HepG2 (cell line): ENCODE data around the gene TMX1. TPM values are rescaled to one million over a fixed set of nuclear protein-coding genes. Genes with fewer than 3 reads are reported as not detected.

Experiments used
- ATAC-seq: fragments of 200-7000 bp; cut with Tn5 transposase; 3 replicates; pipeline ENCODE4 v1.9.1; 2020; ENCODE audit warnings: mild to moderate bottlenecking, moderate library complexity
- BruUV-seq: library from RNA; stranded (reverse); fragments of 400-500 nt; replicated peaks from 2 replicates; lab custom pipeline; 2021; lab: Mats Ljungman, UMichigan
- CTCF ChIA-PET: fragments of 300-600 bp; formaldehyde crosslinking; extraction: SDS; loops from one replicate; lab custom pipeline; 2021; ENCODE audit warnings: low total read pairs, inconsistent platforms, low intra/inter-chr PET ratio; lab: Yijun Ruan, JAX
- POLR2A ChIA-PET: fragments of 350-600 bp; sonication (Branson Sonifier 250); formaldehyde crosslinking; loops from one replicate; lab custom pipeline; 2020; ENCODE audit warnings: antibody characterized with exemption, inconsistent platforms; lab: Yijun Ruan, JAX
- DNase-seq: peaks from one replicate; pipeline ENCODE4 v3.0.0-alpha.2; 2015; ENCODE audit warnings: low spot score
- FAIRE-seq: peaks from 3 replicates; lab custom pipeline; 2011; peaks lifted over from hg19 to GRCh38; lab: Jason Lieb, UNC
- H2AFZ ChIP-seq: one replicate; pipeline ENCODE4 v1.6.1; 2011; ENCODE audit warnings: low read length, inconsistent platforms
- H3K27ac ChIP-seq: fragments of 300-600 bp; 3 replicates; pipeline ENCODE4 v1.8.0; 2011; ENCODE audit warnings: mixed run types, mild to moderate bottlenecking, mixed read lengths, low read length, inconsistent platforms; ENCODE audit not compliant: insufficient read depth; ENCODE audit errors: extremely low read length
- H3K27me3 ChIP-seq, 2 experiments: fragments of 200-600 bp in 1 of 2; 2 replicates in 1 of 2; 3 replicates in 1 of 2; pipeline versions ENCODE4 v1.6.0 to v1.8.0; 2011; ENCODE audit warnings: low read length in 2 of 2, mild to moderate bottlenecking in 2 of 2, moderate library complexity in 2 of 2, inconsistent platforms in 1 of 2; ENCODE audit not compliant: insufficient read depth in 2 of 2, control insufficient read depth in 1 of 2
- H3K36me3 ChIP-seq, 2 experiments: fragments of 200-600 bp in 1 of 2; replicated peaks in 1 of 2; 2 replicates in 1 of 2; 3 replicates in 1 of 2; pipeline versions ENCODE4 v1.5.1 to v1.8.0; 2011; ENCODE audit warnings: low read length in 2 of 2, inconsistent platforms in 1 of 2; ENCODE audit not compliant: insufficient read depth in 2 of 2, control insufficient read depth in 1 of 2
- H3K4me1 ChIP-seq: 2 replicates; pipeline ENCODE4 v1.5.1; 2012; ENCODE audit warnings: low read length, inconsistent platforms; ENCODE audit not compliant: insufficient read depth
- H3K4me2 ChIP-seq: 2 replicates; pipeline ENCODE4 v1.6.0; 2011; ENCODE audit warnings: low read depth, low read length, inconsistent platforms
- H3K4me3 ChIP-seq, 3 experiments: fragments of 200-600 bp in 1 of 3; sonication (generic), shearing (Covaris generic) in 1 of 3; replicated peaks in 1 of 3; 2 replicates each; pipeline ENCODE4 v1.5.1; 2011 to 2016; ENCODE audit warnings: low read length in 3 of 3, inconsistent platforms in 2 of 3, low read depth in 2 of 3, mild to moderate bottlenecking in 2 of 3, control low read depth in 1 of 3, mixed read lengths in 1 of 3; ENCODE audit not compliant: insufficient read depth in 1 of 3
- H3K79me2 ChIP-seq: one replicate; pipeline ENCODE4 v1.6.1; 2011; ENCODE audit warnings: low read length, inconsistent platforms; ENCODE audit not compliant: insufficient read depth
- H3K9ac ChIP-seq: 2 replicates; pipeline ENCODE4 v1.6.0; 2011; ENCODE audit warnings: mild to moderate bottlenecking, low read depth, low read length, inconsistent platforms; ENCODE audit not compliant: insufficient read depth
- H3K9me3 ChIP-seq: 2 replicates; pipeline ENCODE4 v1.5.1; 2012; ENCODE audit warnings: mild to moderate bottlenecking, low read length
- H4K20me1 ChIP-seq: 2 replicates; pipeline ENCODE4 v1.6.0; 2011; ENCODE audit warnings: inconsistent platforms, mild to moderate bottlenecking, low read length, moderate library complexity; ENCODE audit not compliant: insufficient read depth
- ATF6 ChIP-seq: sonication (generic); formaldehyde crosslinking; conservative IDR thresholded peaks from 2 replicates; pipeline ENCODE4 v1.4.0; 2020; ENCODE audit warnings: missing genetic modification reagents
- CREB1 ChIP-seq, 2 experiments: fragments of 450-650 bp in 1 of 2; IDR thresholded peaks; 2 replicates each; pipeline ENCODE4 v1.6.1; 2016 to 2017; ENCODE audit warnings: control low read depth in 1 of 2, mild to moderate bottlenecking in 1 of 2, missing compliant biosample characterization in 1 of 2, missing genetic modification characterization in 1 of 2
- EHMT2 ChIP-seq: fragments of 200-600 bp; sonication (generic); IDR thresholded peaks from 2 replicates; pipeline ENCODE4 v1.7.0; 2017; ENCODE audit warnings: antibody characterized with exemption, low read depth, low read length, borderline replicate concordance
- HCFC1 ChIP-seq: fragments of 150-350 bp; IDR thresholded peaks from 2 replicates; pipeline ENCODE4 v1.6.1; 2014; ENCODE audit warnings: low read depth, low read length
- REXO4 ChIP-seq: sonication (generic); formaldehyde crosslinking; IDR thresholded peaks from 2 replicates; pipeline ENCODE4 v1.8.0; 2022; ENCODE audit warnings: missing genetic modification reagents, mild to moderate bottlenecking, borderline replicate concordance
- SRSF1 ChIP-seq: fragments of 200-400 bp; formaldehyde crosslinking; optimal IDR thresholded peaks from 2 replicates; pipeline ENCODE3; 2017; ENCODE audit warnings: mild to moderate bottlenecking, low read depth, low read length, moderate library complexity
- SSRP1 ChIP-seq: IDR thresholded peaks from 2 replicates; pipeline ENCODE4 v1.6.1; 2016; ENCODE audit warnings: control low read depth
- ZNF12 ChIP-seq: sonication (generic); formaldehyde crosslinking; IDR thresholded peaks from 2 replicates; pipeline ENCODE4 v1.5.0; 2020; ENCODE audit warnings: missing genetic modification reagents
- ZNF407 ChIP-seq: sonication (generic); formaldehyde crosslinking; IDR thresholded peaks from one replicate; pipeline ENCODE4 v1.5.1; 2020; ENCODE audit warnings: mild to moderate bottlenecking, missing genetic modification reagents; ENCODE audit errors: not compliant biosample characterization
- ZNF761 ChIP-seq: sonication (generic); formaldehyde crosslinking; conservative IDR thresholded peaks from 2 replicates; pipeline ENCODE4 v1.4.0; 2020; ENCODE audit warnings: mild to moderate bottlenecking, missing genetic modification reagents
- WGBS: methylation state at CpG from one replicate; pipeline ENCODE4 v1.1.6; 2017; ENCODE audit warnings: low lambda C conversion rate; 5-methylcytosine and 5-hydroxymethylcytosine counted together
- in situ Hi-C: cut with HindIII; loops from 2 replicates; pipeline ENCODE4 v1.10.0; 2017; ENCODE audit warnings: low pct_unique_long_range_greater_than_20kb; ENCODE audit not compliant: extremely low pct_ligation_motif_present
- intact Hi-C: fragments of 100-400 bp; cut with micrococcal nuclease; formaldehyde crosslinking; loops from one replicate; pipeline ENCODE4 v1.10.0; 2022; ENCODE audit not compliant: unreplicated experiment
- polyA plus RNA-seq, 8 experiments: library from polyadenylated mRNA; depleted of rRNA in 3 of 8; stranded (reverse) in 7 of 8; unstranded in 1 of 8; fragments of >200 nt; fragmentation: Illumina TruSeq in 4 of 8; extraction: Trizol in 4 of 8; gene quantifications; 2 replicates each; pipeline versions ENCODE4 v1.2.1 to v1.2.3, GENCODE V29; 2011 to 2016; ENCODE audit warnings: low read depth in 4 of 8, missing spikeins in 1 of 8, mixed read lengths in 1 of 8; ENCODE audit not compliant: insufficient read depth in 1 of 8
- total RNA-seq, 5 experiments: library from RNA; depleted of rRNA; stranded (reverse); fragments of >200 nt; fragmentation: Illumina TruSeq; extraction: Trizol; gene quantifications; 2 replicates each; pipeline ENCODE4 v1.2.3, GENCODE V29; 2016; ENCODE audit warnings: low read depth in 1 of 5
- TF ChIP-seq, protein P1 (sequence below): sonication (generic); formaldehyde crosslinking; IDR thresholded peaks from 2 replicates; pipeline ENCODE4 v1.8.0; 2022; ENCODE audit warnings: missing genetic modification reagents, low read depth, mild to moderate bottlenecking, borderline replicate concordance
- TF ChIP-seq, protein P2 (sequence below): sonication (generic); formaldehyde crosslinking; IDR thresholded peaks from 2 replicates; pipeline ENCODE4 v1.8.0; 2022; ENCODE audit warnings: missing genetic modification reagents, mild to moderate bottlenecking, inconsistent platforms, borderline replicate concordance

Gene TMX1
- total and polyA plus RNA-seq, 2 of the 13 experiments (the other 11 are each of a cell fraction or from before 2014, with no cell fraction given) = 23.0 to 56.8 TPM

- H3K27me3 ChIP-seq = no peaks in the 10 kb centered on the region
- H3K9me3 ChIP-seq = no peaks in the 10 kb centered on the region
- intact Hi-C loops = no loop called here
- H2AFZ ChIP-seq = no peak overlapping the region
- H3K36me3 ChIP-seq = no peaks in the 10 kb centered on the region
- in situ Hi-C loops = no loop called here
- H3K4me1 ChIP-seq = no peaks in the 10 kb centered on the region
- no TSS peak for BruUV-seq
- H4K20me1 ChIP-seq = no peaks in the 10 kb centered on the region
- no peaks in the 10 kb centered on the region for H3K79me2 ChIP-seq
- no peak overlapping the region for H3K9ac ChIP-seq
- H3K27ac ChIP-seq = no peak overlapping the region
- no peak overlapping the region for H3K4me3 ChIP-seq
- DNase-seq = no peak
- no peak for FAIRE-seq
- ChIA-PET POLR2A (no interaction called here), CTCF (no interaction called here)
- H3K4me2 ChIP-seq = no peak overlapping the region
- no peak for ATAC-seq
- 83% methylated on average over 4 of the region's 4 CpGs for WGBS
- TF ChIP-seq ZNF407 = no peak
- TF ChIP-seq SSRP1 (CRISPR knock-in tag) = no peak
- TF ChIP-seq ZNF761 (CRISPR knock-in tag) = no peak
- TF ChIP-seq HCFC1 = no peak
- no peak for TF ChIP-seq REXO4
- no peak for TF ChIP-seq EHMT2
- TF ChIP-seq SRSF1 = no peak
- no peak for TF ChIP-seq CREB1 (IDR thresholded peaks at IDR 0.05)
- no peak for TF ChIP-seq CREB1 (CRISPR knock-in tag; IDR thresholded peaks at IDR 0.05)
- TF ChIP-seq, protein P1, sequence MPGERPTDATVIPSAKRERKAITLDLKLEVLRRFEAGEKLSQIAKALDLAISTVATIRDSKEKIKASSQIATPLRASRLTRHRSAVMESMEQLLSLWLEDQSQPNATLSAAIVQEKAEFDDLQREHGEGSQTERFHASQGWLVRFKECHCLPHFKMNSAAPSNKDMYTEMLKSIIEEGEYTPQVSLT = no peak
- TF ChIP-seq ATF6 = no peak
- TF ChIP-seq, protein P2, sequence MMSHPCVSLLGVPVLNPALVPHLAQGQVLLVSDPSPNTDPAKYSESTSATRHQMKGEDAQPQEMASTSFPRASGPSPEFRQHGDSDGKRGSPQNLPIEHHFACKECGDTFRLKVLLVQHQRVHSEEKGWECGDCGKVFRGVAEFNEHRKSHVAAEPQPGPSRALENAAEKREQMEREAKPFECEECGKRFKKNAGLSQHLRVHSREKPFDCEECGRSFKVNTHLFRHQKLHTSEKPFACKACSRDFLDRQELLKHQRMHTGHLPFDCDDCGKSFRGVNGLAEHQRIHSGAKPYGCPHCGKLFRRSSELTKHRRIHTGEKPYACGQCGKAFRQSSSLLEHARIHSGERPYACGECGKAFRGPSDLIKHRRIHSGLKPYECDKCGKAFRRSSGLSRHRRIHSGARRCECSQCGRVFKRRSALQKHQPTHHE (CRISPR knock-in tag) = no peak
- TF ChIP-seq ZNF12 (CRISPR knock-in tag) = no peak
Observed at GRCh38 chr14:51277753-51278415, 37.8 kb downstream of the TMX1 start.
